ENCODE data around the gene CWC15. TPM values are rescaled to one million over a fixed set of nuclear protein-coding genes. Genes with fewer than 3 reads are reported as not detected.

The CWC15 gene
- total and polyA plus RNA-seq, 2 of the 13 experiments (the other 11 are each of a cell fraction or from before 2014, with no cell fraction given): 27.6 to 61.2 TPM

DNA sequence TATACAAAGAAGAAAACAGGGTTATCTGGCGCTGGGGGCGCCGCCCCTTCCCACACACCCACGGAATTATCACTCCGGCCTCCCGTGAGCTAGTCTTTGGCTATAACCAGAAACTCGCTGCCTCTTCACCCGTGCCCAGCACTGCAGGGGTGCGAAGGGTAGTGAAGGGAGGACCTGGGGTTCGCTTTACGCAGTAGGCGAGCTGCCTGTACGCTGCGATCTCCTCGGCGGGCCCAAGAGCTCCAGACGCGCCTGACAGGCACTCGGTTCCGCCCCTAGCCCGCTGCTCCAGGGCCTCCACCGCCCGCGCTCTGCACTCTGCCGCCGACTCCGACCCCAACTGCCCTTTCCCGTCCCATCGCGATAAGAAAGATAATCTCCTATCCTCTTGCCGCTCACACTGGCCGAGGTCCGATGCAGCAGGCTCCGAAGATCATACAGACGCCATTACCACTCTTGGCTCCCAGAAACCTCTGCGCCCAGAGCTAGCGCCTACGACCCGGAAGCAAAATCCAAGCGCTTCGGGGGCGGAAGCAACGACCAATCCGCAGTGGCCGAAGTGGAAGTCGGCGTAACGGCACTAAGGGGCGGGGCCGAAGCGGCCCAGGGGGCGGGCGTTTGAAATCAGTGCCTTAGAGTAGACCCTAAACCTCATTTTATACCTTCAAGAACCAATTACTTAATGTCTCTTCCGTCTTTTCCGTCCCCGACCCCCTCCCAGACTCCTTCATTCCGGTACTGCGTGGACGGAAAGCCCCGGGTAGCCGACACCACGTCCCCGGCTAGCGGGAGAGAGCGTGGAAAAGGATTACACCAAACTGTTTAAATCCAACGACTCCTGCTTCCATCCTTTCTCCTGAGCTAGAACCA, at the start of gene CWC15, which contains the start of gene KDM4D (continued):
- TF ChIP-seq ZGPAT (CRISPR knock-in tag; IDR thresholded peaks at IDR 0.05) (0 out of 2 replicates have a peak, but pooled peaks have one; percentile 83), RBM39 (IDR thresholded peaks at IDR 0.05; ENCODE audit: low read depth, low read length, poor library complexity, severe bottlenecking) (peak; percentile 54), DPF2 (CRISPR knock-in tag; IDR thresholded peaks at IDR 0.05; ENCODE audit: borderline replicate concordance, low read depth) (no peak), ZC3H13 (CRISPR knock-in tag; IDR thresholded peaks at IDR 0.05) (no peak), SMAD3 (CRISPR knock-in tag; IDR thresholded peaks at IDR 0.05) (peak; percentile 48; the same call in 1 of the 2 replicates), REXO4 (CRISPR knock-in tag; IDR thresholded peaks at IDR 0.05; ENCODE audit: borderline replicate concordance) (no peak), ZNF180 (CRISPR knock-in tag; IDR thresholded peaks at IDR 0.05; ENCODE audit: borderline replicate concordance, low read depth) (no peak), ELF3 (CRISPR knock-in tag; IDR thresholded peaks at IDR 0.05) (peak; percentile 52; the same call in 1 of the 2 replicates)
- TF ChIP-seq, protein P1, sequence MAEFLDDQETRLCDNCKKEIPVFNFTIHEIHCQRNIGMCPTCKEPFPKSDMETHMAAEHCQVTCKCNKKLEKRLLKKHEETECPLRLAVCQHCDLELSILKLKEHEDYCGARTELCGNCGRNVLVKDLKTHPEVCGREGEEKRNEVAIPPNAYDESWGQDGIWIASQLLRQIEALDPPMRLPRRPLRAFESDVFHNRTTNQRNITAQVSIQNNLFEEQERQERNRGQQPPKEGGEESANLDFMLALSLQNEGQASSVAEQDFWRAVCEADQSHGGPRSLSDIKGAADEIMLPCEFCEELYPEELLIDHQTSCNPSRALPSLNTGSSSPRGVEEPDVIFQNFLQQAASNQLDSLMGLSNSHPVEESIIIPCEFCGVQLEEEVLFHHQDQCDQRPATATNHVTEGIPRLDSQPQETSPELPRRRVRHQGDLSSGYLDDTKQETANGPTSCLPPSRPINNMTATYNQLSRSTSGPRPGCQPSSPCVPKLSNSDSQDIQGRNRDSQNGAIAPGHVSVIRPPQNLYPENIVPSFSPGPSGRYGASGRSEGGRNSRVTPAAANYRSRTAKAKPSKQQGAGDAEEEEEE (CRISPR knock-in tag; IDR thresholded peaks at IDR 0.05; ENCODE audit: borderline replicate concordance): no peak
- TF ChIP-seq, protein P2, sequence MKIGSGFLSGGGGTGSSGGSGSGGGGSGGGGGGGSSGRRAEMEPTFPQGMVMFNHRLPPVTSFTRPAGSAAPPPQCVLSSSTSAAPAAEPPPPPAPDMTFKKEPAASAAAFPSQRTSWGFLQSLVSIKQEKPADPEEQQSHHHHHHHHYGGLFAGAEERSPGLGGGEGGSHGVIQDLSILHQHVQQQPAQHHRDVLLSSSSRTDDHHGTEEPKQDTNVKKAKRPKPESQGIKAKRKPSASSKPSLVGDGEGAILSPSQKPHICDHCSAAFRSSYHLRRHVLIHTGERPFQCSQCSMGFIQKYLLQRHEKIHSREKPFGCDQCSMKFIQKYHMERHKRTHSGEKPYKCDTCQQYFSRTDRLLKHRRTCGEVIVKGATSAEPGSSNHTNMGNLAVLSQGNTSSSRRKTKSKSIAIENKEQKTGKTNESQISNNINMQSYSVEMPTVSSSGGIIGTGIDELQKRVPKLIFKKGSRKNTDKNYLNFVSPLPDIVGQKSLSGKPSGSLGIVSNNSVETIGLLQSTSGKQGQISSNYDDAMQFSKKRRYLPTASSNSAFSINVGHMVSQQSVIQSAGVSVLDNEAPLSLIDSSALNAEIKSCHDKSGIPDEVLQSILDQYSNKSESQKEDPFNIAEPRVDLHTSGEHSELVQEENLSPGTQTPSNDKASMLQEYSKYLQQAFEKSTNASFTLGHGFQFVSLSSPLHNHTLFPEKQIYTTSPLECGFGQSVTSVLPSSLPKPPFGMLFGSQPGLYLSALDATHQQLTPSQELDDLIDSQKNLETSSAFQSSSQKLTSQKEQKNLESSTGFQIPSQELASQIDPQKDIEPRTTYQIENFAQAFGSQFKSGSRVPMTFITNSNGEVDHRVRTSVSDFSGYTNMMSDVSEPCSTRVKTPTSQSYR (CRISPR knock-in tag; IDR thresholded peaks at IDR 0.05; ENCODE audit: borderline replicate concordance): no peak
- TF ChIP-seq, protein P3, sequence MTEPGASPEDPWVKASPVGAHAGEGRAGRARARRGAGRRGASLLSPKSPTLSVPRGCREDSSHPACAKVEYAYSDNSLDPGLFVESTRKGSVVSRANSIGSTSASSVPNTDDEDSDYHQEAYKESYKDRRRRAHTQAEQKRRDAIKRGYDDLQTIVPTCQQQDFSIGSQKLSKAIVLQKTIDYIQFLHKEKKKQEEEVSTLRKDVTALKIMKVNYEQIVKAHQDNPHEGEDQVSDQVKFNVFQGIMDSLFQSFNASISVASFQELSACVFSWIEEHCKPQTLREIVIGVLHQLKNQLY (CRISPR knock-in tag; IDR thresholded peaks at IDR 0.05): no peak
- TF ChIP-seq, protein P4, sequence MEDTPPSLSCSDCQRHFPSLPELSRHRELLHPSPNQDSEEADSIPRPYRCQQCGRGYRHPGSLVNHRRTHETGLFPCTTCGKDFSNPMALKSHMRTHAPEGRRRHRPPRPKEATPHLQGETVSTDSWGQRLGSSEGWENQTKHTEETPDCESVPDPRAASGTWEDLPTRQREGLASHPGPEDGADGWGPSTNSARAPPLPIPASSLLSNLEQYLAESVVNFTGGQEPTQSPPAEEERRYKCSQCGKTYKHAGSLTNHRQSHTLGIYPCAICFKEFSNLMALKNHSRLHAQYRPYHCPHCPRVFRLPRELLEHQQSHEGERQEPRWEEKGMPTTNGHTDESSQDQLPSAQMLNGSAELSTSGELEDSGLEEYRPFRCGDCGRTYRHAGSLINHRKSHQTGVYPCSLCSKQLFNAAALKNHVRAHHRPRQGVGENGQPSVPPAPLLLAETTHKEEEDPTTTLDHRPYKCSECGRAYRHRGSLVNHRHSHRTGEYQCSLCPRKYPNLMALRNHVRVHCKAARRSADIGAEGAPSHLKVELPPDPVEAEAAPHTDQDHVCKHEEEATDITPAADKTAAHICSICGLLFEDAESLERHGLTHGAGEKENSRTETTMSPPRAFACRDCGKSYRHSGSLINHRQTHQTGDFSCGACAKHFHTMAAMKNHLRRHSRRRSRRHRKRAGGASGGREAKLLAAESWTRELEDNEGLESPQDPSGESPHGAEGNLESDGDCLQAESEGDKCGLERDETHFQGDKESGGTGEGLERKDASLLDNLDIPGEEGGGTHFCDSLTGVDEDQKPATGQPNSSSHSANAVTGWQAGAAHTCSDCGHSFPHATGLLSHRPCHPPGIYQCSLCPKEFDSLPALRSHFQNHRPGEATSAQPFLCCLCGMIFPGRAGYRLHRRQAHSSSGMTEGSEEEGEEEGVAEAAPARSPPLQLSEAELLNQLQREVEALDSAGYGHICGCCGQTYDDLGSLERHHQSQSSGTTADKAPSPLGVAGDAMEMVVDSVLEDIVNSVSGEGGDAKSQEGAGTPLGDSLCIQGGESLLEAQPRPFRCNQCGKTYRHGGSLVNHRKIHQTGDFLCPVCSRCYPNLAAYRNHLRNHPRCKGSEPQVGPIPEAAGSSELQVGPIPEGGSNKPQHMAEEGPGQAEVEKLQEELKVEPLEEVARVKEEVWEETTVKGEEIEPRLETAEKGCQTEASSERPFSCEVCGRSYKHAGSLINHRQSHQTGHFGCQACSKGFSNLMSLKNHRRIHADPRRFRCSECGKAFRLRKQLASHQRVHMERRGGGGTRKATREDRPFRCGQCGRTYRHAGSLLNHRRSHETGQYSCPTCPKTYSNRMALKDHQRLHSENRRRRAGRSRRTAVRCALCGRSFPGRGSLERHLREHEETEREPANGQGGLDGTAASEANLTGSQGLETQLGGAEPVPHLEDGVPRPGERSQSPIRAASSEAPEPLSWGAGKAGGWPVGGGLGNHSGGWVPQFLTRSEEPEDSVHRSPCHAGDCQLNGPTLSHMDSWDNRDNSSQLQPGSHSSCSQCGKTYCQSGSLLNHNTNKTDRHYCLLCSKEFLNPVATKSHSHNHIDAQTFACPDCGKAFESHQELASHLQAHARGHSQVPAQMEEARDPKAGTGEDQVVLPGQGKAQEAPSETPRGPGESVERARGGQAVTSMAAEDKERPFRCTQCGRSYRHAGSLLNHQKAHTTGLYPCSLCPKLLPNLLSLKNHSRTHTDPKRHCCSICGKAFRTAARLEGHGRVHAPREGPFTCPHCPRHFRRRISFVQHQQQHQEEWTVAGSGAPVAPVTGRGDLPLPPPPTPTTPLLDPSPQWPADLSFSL (CRISPR knock-in tag; IDR thresholded peaks at IDR 0.05): no peak
